ENCODE data around the gene COA1.

COA1 gene

DNA sequence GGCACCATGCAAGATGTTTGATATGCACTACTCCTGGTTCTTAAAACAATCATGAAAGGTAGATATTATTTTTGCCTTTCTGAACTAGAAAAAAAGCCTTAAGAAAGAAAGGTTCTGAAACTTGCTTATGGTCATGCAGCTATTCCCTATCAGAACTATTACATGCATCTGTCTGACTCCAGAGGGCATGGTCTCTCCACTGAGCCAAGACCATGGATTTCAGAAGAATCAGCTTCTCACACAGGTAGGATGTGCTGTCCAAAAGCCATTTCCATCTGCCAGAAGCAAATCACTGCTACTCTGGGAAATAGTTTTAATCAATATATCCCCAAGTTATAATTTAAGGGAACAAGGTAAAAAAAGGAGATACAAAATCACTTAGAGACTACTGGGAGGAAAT, 77.0 kb downstream of the COA1 start:
- no peak for DNase-seq (ENCODE audit: low spot score)

DNA sequence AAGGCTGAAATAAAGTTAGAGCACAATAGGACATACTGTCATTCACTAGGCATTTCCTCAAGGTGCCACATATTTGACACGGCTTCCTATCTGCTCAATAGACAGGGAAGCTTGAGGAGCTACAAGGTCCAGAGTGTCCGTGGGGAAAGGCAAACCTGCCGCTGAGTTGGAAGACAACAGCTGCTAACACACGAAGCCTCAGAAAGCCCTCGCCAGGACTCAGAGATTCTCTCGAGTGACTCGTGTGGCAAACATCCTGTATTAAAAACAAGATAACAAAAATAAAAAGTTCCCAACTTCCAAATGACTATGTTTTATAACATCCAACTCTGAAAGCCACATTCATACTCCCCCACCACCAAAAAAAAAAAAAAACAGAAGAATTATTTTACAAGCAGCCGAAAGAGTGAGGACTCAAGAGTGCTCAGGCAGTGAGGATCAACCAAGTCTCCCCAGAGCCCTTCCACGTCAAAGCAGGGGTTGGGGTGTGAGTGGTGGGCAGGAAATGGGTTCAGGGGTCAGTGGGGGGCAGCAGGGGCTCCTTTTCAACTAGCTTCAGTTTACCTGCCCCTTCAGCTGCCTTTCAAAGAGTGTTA, 78.8 kb downstream of the COA1 start:
- DNase-seq (ENCODE audit: low spot score), result no peak

DNA sequence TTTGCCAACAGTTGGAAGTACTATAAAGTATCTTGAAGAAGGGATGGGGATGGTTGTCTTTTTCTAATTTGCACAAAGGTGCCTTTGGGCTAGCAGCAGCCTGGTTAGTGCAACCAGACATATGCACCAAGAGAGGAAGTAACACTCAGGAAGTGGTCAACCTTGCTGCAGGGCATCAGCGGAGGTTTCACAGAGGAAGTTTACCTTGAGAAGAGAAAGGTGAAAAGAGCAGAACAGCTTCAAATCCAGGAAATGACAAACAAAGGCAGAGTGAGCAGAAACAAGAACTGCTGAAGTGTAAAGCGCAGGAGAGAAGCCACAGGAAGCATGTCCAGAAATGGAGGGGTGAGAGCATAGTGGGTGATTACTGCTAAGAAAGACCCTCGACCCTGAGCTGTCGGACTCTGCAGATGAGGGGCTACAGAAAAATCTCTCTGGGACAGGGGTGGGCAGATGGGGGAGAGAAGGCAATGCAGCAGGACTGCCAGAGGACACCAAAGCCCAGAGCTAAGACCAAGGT, 79.5 kb downstream of the COA1 start:
- DNase-seq (ENCODE audit: low spot score), result no peak

DNA sequence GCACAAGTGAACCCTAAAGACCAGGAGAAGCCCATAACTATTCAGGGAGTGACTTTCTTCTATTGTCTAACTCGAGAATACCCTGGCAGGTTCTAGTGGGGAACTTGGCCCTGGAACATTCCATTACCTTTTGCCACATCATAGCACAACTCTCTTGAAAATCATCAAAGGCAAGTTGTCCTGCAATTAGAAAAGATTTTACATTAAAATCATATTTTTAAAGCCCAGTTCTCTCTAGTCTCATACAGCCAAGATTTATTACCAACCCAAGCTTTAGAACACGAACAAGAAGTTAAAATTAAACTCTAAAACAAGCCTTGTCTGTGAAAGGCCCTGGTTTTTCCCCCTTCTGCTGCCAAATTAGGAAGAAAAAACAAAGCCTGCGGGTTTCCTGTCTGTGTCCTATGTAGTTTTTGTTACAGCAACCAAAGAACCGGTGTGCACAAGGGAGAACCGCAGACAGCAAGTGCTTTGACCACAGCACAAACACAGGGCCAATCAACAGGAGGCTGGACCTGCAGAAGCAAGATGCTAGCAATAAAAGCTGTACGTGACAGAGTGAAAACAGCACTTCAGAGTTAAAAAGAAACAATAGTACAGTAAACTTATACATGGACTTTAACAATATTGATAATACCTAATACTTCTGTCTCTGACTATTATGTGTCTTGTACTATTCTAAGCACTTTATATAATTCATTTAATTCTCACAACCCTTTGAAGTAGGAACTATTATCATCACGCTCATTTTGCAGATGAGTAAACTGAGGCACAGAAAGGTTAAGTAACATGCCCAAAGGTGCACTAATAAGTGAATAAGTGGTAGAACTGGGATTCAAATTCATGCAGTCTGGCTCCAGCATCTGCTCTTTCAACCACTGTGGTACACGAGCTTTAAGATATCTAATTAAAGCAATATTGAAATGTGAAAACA, 80.6 kb downstream of the COA1 start:
- peak; percentile 42 for DNase-seq (ENCODE audit: low spot score)

DNA sequence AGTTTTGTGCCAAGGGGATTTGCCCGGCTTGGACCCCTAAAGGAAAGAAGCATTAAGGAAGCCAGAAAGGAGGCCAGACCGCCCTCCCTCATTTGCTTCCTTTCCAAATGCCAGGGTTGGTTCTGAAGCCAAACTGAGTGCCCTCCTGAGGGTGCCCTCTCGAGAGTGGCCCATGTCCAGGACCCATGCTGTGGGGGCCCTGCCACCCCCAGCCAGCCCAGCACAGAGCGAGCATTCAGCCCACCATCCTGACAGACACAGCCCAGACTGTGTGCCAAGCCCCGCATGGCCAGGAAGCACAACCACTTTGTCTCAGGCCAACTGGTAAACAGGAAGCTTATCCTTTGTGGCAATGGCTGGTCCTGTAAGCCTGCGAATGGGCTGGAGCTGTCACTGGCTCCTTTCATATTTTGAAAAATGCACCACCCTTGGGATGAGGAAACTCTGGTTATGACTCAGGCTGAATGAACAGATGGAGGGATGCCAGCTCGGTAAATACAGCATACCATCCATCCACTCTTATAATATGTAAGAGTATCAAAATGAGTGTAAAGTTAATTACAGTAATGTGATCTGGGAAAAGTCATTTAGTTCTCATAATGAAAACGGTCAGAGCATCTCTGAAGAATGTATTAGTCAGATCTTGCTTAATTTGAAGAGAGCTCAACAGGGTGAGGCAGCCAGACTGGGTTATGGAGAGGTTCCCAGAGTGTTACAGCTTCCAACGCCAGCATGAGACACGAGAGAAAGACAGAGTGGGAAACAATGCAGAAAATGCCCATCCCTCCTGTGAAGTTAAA, 81.5 kb downstream of the COA1 start:
- DNase-seq (ENCODE audit: low spot score), result peak; percentile 78

DNA sequence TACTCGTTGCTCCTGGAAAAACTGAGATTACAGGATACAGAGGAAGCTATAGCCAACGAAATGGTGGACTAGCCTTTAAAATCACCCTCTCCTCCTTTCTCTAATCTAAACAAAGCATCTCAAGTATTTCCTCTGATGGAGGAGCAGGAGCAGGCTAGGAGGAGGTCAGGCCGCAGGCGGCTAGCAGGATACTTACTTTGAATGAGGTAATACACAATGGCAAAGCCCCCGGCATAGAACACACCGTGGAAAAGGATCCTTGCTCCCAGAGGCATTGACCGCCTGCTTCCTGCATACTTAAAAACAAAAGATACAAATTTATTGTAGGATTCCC, 82.0 kb downstream of the COA1 start:
- DNase-seq (ENCODE audit: low spot score), result no peak

DNA sequence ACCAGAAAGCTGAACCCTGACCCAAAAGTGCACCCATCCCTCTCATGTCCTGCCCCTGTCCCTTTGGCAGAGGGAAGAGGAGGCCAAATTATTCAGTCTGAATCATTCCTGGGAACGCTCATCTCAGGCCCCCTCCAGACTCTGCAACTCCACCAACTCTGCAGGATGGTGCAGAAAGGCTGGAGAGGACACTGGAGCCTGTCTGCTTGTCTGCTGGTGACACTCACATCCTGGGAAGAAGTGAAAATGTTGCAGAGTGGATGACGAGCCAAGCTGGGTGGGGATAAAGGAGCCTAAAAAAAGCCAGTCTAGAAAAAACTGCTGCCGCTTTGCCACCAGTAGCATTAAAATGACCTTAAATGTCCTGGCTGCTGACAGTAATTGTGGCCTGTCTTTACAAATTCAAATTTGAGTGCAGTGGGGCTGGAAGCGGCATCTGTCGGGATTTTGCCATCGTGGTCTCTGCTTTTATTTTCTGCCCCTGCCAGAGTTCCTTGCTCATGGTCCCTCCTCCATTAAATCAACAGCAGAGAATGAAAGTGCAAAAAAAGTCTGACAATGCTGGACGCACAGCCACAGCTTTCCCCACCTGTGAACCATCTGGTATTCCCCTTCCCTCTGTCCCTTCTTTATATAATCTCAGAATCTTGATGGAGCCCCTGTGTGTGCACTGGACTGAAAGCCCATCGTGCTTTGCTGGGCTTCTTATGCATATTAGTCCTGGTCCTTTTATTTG, 82.6 kb downstream of the COA1 start:
- DNase-seq (ENCODE audit: low spot score), result peak; percentile 30

DNA sequence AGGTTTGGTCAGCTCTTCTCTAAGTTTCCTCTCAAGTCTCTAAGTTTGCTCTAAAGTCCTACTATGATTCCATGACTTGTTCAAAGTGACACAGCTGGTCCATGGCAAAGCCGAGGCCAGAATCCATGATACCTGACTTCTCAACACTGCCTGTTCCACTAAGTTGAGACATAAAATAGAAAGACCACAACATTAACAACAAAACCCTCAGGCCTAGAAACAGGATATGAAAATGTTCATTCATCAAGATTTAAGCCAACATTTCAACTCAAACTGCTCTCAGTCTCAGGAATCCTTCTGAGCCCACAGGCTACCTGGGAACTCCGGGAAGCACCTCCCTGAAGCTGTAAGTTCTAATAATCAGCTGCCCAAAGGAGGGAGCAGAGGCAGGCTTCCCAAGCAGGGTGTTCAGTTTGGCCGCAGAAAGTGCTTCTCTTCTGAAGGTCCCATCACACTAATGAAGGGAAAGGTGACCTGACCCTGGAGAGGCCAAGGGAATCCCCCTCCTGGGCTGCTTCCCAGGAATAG, 83.6 kb downstream of the COA1 start:
- no peak for DNase-seq (ENCODE audit: low spot score)

DNA sequence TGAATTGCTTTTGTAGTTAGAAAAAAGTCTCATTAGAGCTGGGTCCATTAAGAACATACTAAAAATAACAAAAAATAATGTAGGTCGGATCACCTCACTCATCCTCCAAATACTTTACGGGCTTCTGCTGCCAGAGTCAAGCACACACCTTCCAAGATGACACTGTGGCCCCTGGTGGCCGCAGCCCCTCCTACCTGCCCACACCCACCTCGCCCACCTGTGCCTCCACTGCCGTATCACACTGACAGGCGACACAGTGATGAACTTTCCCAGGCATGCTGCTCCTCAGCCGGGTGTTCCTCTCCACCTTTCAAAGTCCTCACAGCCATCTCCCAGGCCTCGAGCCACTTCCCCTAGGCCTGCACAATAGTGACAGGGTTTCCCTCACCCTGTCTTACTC, 85.5 kb downstream of the COA1 start:
- no peak for DNase-seq (ENCODE audit: low spot score)

DNA sequence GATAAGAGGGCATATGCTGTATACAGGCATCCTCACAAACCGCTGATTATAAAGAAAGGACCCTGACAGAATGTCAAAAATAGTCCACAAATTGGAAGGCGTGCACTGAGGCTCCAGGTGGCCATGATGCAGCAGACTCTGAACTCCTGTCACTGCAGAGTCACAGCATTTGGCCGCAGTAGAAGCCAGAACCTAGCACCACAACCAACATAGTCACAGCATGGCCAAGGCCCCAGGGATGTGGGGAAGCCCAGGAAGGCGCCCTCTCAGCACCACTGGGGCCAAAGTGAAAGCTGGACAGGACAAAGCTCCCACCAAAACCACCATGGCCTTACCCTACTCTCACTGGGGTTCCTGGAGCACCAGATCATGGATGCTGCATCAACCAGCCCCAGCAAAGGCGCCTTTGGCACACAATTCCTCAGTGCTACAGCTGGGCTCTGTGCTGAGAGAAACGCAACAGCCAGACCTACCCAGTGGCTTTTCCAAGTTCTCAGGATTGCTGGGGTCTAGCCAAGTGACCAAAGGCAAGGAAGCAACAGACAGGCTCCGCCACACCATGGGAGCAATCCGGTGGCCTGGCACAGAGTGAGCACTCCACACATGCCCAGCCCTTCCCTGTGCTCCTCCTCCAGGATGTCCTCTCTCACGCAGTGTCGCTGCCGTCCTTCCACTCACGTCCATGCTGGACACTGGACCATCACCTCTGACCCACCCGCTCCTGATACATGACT, 86.3 kb downstream of the COA1 start:
- no peak for DNase-seq (ENCODE audit: low spot score)

DNA sequence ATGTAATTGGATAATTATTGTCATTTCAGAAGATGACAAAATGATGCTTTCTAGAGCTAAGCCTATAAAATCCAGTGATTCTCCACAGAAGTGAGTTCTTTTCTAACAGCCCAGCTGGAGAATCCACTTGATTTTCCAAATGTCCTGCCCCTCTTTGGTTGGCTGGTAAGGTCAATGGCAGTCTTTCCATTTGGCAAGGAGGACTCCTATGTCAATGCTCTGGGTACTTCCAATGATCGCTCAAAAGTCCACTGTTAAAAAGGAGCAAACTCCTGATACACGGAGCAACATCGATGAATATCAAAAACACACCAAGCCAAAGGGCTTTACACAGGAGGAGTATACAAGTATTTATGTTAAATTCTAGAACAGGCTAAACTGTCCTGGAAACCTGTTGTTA, 88.6 kb downstream of the COA1 start:
- DNase-seq (ENCODE audit: low spot score), result no peak

DNA sequence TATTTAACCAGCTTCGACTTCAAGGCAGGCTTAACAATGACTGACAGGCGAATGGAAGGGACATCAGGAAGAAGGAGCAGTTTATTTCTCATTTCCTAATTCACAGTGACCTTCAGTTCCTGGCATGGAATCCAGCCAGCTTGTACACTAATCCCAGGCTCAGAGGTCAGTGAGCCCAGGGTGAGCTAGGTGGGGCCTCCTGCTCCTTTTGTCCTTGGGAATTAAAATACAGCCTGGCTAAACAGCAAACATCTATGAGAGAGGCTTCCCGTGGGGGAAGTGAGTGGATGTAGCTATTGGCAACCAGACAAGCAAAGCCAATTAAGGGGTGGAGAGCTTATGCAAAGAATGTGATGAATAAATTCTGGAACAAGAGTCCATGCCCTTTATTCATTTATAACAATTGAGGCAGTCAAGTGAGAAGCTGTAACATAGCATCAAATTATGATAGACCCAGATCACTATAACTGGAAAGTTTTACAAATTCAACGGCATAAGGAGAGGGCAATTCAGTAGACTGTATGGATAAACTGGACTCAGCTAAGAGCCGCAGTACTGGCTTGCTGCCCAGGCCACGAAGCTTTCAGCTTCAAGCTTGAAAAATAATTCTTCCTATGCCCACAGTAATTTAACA, 89.3 kb downstream of the COA1 start:
- peak; percentile 8 for DNase-seq (ENCODE audit: low spot score)

DNA sequence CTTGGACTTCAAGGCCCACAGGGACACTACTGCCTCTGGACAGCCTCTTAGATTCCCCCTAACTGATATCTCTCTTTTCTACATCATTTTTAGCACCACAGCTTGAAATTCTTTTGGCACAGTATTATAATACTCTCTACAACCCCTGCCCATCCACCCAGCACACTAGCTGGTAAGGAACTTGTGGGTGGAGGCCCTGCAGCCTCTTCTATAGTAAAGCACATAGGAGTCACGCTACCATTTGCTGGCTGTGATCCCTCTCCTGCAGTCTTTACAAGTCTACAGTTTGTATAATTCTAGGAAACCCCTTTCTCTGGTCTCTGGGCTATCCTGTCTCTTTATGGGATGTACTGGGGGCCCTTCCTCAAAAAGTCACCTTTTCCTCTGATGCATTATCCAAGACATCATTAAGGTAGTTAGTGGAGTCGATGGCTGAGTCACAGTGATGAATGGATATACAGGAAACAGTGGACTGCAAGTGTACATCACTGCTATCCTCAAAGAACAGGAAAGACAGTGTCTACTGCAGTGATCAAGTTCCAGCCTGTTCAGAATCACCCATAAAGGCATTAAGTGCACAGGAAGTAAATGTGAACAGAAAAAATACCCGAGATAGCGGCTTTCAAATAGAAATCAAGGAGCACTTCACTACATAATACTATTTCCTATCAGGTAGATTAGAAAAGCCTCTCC, 92.1 kb downstream of the COA1 start:
- no peak for DNase-seq (ENCODE audit: low spot score)

DNA sequence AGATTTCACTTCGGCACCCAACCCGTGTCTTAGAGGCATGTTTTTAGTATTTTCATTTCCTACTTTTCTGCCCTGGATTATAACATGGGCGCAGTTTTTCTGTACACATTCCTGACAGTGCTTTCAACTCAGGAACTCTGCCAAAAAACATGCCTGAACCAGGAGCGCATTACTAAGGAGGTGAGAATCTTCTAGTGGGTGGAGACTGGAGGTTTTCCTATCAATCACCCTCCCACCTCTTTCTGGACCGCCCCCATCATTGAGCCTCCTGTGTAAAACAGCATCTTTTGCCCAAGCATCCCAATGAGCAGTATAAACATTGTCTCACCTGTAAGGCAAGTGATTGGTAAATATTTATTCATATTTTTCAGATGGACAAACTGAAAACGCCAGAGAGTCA, 93.2 kb downstream of the COA1 start:
- DNase-seq (ENCODE audit: low spot score), result no peak

DNA sequence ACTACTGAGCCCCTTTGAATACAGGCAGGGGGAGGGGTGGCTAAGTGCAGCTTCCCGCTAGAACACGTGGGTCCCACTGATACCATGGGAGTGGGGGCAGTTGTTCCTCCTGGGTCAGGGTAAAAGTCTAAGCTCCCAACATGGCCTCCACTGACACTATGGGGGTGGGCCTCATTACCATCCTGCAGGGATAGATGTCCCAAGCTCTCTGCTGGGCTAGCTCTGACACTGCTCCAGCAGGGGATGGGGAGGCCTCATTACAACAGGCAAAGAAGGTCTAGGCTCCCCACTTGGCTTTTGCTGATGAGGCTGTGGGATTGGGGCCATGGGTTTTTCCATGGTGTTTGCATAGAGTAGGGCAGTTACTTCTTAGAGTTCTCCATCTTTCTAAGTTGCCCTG, 94.9 kb downstream of the COA1 start:
- DNase-seq (ENCODE audit: low spot score), result no peak

DNA sequence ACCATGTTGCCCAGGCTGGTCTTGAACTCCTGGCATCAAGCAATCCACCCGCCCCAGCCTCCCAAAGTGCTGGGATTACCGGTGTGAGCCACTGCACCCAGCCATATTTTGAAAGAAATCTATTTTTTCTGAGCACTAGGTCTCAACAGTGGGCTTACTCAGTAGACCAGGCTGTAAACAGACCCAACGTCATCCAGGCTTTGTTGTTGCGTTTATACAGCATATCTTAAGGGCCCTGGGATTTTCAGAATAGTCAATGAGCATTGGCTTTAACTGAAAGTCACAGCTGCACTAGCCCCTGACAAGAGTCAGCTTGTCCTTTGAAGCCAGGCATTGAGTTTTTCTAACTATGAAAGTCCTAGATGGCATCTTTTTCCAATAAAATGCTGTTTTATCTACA, 96.6 kb downstream of the COA1 start:
- DNase-seq (ENCODE audit: low spot score), result no peak

DNA sequence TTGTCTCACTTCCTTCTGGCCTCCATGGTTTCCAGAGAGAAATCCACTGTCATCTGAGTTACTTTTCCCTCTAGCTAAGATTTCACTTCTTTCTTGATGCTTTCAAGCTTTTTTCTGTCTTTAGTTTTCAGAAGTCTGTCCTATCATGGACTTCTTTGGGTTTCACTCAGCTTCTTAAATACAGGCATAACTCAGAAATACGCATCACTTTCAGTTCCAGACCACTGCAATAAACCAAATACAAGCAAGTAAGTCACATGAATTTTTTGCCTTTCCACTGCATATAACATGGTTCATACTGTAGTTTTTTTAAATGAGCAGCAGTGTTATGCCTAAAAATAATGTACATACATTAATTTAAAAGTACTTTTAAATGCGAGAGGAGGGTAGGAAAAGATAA, 97.8 kb downstream of the COA1 start:
- DNase-seq (ENCODE audit: low spot score), result no peak

DNA sequence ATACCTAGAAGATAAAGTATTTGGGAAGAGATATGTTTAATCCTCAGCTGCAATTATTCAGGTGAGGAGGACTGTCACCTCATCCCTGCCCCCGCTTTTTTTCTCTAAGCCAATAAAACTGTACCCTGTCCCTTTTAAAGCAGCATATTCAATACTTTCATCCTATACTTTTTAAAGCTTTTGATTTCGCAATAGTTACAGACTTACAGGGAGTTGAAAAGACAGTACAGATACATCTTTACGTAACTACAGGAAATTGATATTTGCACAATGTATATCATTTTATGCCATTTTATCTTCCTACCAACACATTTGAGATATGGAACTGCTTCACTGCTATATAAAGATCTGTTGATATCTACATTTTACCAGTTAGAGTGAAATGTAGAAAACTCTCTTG, 98.8 kb downstream of the COA1 start:
- DNase-seq (ENCODE audit: low spot score), result no peak

DNA sequence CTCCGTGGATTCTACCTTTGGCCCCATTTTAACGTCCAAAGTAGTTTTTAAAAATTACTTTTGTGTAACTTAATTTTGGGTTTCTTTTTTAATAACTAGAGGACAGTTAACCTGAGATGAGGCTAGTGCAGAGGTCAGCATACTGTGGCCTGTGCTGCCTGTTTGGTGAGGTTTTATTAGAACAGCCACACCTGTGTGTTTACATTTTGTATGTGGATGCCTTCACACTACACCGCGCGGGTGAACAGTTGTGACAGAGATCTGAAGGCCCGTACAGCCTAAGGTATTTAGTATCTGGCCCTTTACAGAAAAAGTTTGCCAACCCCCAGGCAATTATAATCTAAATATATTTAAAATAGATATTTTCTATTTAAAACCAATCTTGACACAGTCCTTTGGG, 99.5 kb downstream of the COA1 start:
- no peak for DNase-seq (ENCODE audit: low spot score)

DNA sequence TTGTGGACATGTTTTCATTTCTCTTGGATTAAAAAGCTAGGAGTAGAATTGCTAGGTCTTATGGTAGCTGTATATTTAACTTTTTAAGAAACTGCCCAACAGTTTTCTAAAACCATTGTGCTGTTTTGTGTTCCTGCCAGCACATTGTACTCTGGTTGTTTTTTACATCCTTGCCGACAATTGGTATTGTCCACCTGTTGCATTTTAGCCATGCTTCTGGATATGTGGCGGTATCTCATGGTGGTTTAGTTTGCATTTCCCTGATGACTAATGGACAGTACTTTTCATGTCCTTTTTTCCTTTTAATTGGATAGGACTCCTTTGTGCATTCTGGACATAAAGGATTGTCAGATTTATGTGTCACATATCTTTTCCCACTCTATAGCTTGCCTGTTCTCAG, 100.9 kb downstream of the COA1 start:
- DNase-seq (ENCODE audit: low spot score), result no peak
